CD4-positive, CD25-positive, alpha-beta regulatory T cell (primary cell): ENCODE results near the gene CENATAC. TPM values are rescaled to one million over a fixed set of nuclear protein-coding genes. Genes with fewer than 3 reads are reported as not detected.
"Not testable (repeated sequence)": the region's sequence is repeated elsewhere in the genome, so short reads cannot be mapped to it uniquely, and the experiment has no call there.

Experiments used
- ATAC-seq, 2 donors: fragments of 150-1000 bp; cut with Tn5 transposase; one replicate each; pipeline ENCODE4 v1.10.0; 2021; ENCODE audit warnings: low read depth in 2 of 2, moderate number of reproducible peaks in 2 of 2, moderate library complexity in 1 of 2
- DNase-seq, 3 donors: peaks; one replicate each; pipeline versions ENCODE4 v3.0.0 to v3.0.0-alpha.2; 2012 to 2022; ENCODE audit warnings: mixed read lengths in 1 of 3
- H3K27ac ChIP-seq: one replicate; pipeline ENCODE4 v1.7.0; 2013; ENCODE audit warnings: mild to moderate bottlenecking, low read length; ENCODE audit not compliant: insufficient read depth, poor library complexity, severe bottlenecking
- H3K27me3 ChIP-seq: one replicate; pipeline ENCODE4 v1.7.0; 2013; ENCODE audit warnings: low read length; ENCODE audit not compliant: control insufficient read depth, insufficient read depth
- H3K36me3 ChIP-seq: one replicate; pipeline ENCODE4 v1.7.0; 2013; ENCODE audit warnings: mild to moderate bottlenecking, low read length, moderate library complexity; ENCODE audit not compliant: control insufficient read depth, insufficient read depth
- H3K4me1 ChIP-seq: 2 replicates; pipeline ENCODE4 v1.7.0; 2013; ENCODE audit warnings: mild to moderate bottlenecking, low read length; ENCODE audit not compliant: insufficient read depth, control insufficient read depth, poor library complexity, severe bottlenecking
- H3K4me3 ChIP-seq: one replicate; pipeline ENCODE4 v1.7.0; 2013; ENCODE audit warnings: low read depth, mild to moderate bottlenecking, low read length, moderate library complexity
- H3K9me3 ChIP-seq, 2 experiments: 1 replicate in 1 of 2; 2 replicates in 1 of 2; pipeline ENCODE4 v1.7.0; 2013; ENCODE audit warnings: low read length in 2 of 2, mild to moderate bottlenecking in 1 of 2, moderate library complexity in 1 of 2; ENCODE audit not compliant: control insufficient read depth in 2 of 2
- H3K27ac Mint-ChIP-seq, 3 donors: one replicate each; pipeline ENCODE4 v1.8.0; 2020 to 2022; ENCODE audit warnings: mild to moderate bottlenecking in 3 of 3, mixed read lengths in 3 of 3, moderate library complexity in 2 of 3
- H3K27me3 Mint-ChIP-seq: one replicate; pipeline ENCODE4 v1.8.0; 2022; ENCODE audit warnings: mild to moderate bottlenecking, mixed read lengths
- H3K36me3 Mint-ChIP-seq: one replicate; pipeline ENCODE4 v1.8.0; 2020; ENCODE audit warnings: mixed read lengths
- H3K4me1 Mint-ChIP-seq, 4 donors: one replicate each; pipeline ENCODE4 v1.8.0; 2020 to 2022; ENCODE audit warnings: mixed read lengths in 4 of 4, mild to moderate bottlenecking in 1 of 4
- H3K4me3 Mint-ChIP-seq, 4 donors: one replicate each; pipeline ENCODE4 v1.8.0; 2020 to 2022; ENCODE audit warnings: mild to moderate bottlenecking in 4 of 4, mixed read lengths in 4 of 4, moderate library complexity in 3 of 4
- H3K9me3 Mint-ChIP-seq, 7 donors: one replicate each; pipeline ENCODE4 v1.8.0; 2020 to 2022; ENCODE audit warnings: mixed read lengths in 7 of 7, mild to moderate bottlenecking in 3 of 7, moderate library complexity in 2 of 7
- polyA plus RNA-seq, 4 donors: library from polyadenylated mRNA; unstranded; fragments of 300-500 nt; fragmentation: Illumina TruSeq; gene quantifications; one replicate each; pipeline ENCODE4 v1.2.3, GENCODE V29; 2021
- total RNA-seq: library from RNA; stranded (reverse); gene quantifications from one replicate; pipeline ENCODE4 v1.2.3, GENCODE V29; 2022

The CENATAC gene
- total and polyA plus RNA-seq, 5 donors from 2014 or later = 10.0 to 116 (median 11.9) TPM

DNA sequence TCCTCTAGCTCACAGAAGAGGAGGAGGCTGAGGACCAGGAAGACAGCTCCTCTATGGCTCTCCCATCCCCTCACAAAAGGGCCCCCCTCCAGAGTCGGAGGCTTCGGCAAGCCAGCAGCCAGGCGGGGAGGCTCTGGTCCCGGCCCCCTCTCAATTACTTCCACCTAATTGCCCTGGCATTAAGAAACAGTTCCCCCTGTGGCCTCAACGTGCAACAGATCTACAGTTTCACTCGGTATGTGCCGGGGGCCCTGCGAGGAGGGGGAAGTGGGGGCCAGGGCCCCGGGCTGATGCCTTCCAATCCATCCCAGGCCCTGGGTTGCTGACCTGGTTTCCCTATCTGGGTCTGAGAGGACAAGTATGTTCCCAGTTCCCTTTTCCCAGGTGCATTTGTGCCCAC lies 18.5 kb upstream of the CENATAC start:
- Histone ChIP-seq H3K27ac (no peak overlapping the region), H3K4me1 (no peaks in the 10 kb centered on the region), H3K27me3 (peaks cover 5% of the 10 kb centered on the region), H3K4me3 (no peak overlapping the region), H3K9me3 (no peaks in the 10 kb centered on the region), H3K36me3 (no peaks in the 10 kb centered on the region)
- no peaks in the 10 kb centered on the region for H3K36me3 Mint-ChIP-seq
- H3K27me3 Mint-ChIP-seq = peaks cover 10% of the 10 kb centered on the region
- no peak for DNase-seq
- H3K9me3 Mint-ChIP-seq = no peaks in the 10 kb centered on the region
- H3K27ac Mint-ChIP-seq = no peak overlapping the region
- no peak overlapping the region for H3K4me3 Mint-ChIP-seq
- ATAC-seq = no peak
- H3K4me1 Mint-ChIP-seq = peaks cover 0 to 2% (median 0%) of the 10 kb centered on the region in 4 donors

DNA sequence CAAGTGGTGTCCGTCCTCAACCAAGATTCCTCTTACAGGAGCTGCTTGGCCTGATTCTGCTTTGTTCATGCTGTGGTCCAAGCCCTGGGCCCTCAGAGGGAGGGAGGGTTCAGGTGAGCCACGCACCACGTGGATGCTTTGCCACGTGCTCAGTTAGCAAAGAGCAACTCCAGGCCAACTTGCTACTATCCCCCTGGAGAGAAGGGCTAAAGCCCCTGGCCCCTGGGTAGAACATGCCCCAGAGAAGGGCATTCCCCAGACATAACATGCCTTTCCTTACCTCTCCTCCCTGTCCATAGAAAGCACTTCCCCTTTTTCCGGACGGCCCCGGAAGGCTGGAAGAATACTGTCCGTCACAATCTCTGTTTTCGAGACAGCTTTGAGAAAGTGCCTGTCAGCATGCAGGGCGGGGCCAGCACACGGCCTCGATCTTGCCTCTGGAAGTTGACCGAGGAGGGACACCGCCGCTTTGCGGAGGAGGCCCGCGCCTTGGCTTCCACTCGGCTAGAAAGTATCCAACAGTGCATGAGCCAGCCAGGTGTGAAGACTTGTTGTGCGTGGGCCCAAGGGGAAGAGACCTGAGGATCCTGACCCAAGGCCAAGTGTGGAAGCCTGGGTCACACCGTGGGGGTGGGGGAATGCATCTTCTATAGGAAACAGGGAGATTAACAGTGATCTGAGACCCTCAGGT lies 17.6 kb upstream of the CENATAC start:
- DNase-seq (no peak), ATAC-seq (no peak)
- Histone ChIP-seq H3K4me3 (no peak overlapping the region), H3K27ac (no peak overlapping the region), H3K27me3 (peaks cover 2% of the 10 kb centered on the region), H3K4me1 (no peaks in the 10 kb centered on the region), H3K9me3 (no peaks in the 10 kb centered on the region), H3K36me3 (no peaks in the 10 kb centered on the region)
- no peaks in the 10 kb centered on the region for H3K36me3 Mint-ChIP-seq
- no peak overlapping the region for H3K4me3 Mint-ChIP-seq
- no peaks in the 10 kb centered on the region for H3K9me3 Mint-ChIP-seq
- H3K27me3 Mint-ChIP-seq = peaks cover 10% of the 10 kb centered on the region
- peaks cover 0 to 2% (median 0%) of the 10 kb centered on the region in 4 donors for H3K4me1 Mint-ChIP-seq
- H3K27ac Mint-ChIP-seq = no peak overlapping the region

DNA sequence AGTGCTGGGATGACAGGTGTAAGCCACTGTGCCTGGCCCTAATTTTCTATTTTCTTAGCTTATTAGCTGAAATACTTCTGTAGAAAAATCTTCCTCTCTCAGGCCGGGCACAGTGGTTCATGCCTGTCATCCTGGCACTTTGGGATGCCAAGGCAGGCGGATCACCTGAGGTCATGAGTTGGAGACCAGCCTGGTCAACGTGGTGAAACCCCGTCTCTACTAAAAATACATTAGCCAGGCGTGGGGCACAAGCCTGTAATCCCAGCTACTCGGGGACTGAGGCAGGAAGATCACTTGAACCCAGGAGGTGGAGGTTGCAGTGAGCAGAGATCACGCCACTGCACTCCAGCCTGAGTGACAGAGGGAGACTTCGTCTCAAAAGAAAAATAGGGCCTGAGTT lies 13.6 kb upstream of the CENATAC start:
- H3K4me3 Mint-ChIP-seq, H3K4me3 ChIP-seq, ATAC-seq, H3K27ac Mint-ChIP-seq, H3K27ac ChIP-seq, H3K27me3 Mint-ChIP-seq, H3K4me1 Mint-ChIP-seq, H3K9me3 ChIP-seq, H3K27me3 ChIP-seq, H3K9me3 Mint-ChIP-seq, H3K4me1 ChIP-seq, DNase-seq, H3K36me3 ChIP-seq, H3K36me3 Mint-ChIP-seq: not testable (repeated sequence)

DNA sequence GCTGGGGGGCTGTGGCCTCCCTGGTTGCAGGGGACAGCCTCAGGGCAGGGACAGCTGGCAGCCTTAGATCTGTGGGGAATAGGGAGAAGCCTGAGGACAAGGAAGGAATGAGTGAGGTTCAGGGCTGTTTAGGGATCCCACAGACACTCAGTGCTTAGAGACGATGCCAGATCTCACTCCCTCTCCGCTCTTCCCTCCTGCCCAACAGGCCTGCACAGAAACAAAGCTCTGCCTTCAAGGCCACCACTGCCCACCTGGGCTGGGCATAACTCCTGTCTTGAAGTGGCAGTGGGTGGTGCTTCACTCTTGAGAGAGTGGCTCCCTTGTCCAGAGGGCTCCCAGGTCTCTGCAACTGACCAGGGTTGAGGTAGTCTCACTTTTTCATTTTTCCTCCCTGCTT lies 13.1 kb upstream of the CENATAC start:
- H3K4me3 ChIP-seq = no peak overlapping the region
- DNase-seq (no peak), ATAC-seq (no peak)
- no peaks in the 10 kb centered on the region for H3K27me3 Mint-ChIP-seq
- H3K9me3 Mint-ChIP-seq = peaks cover 0 to 3% (median 0%) of the 10 kb centered on the region in 7 donors
- no peaks in the 10 kb centered on the region for H3K36me3 ChIP-seq
- H3K27ac Mint-ChIP-seq = no peak overlapping the region
- H3K27ac ChIP-seq = no peak overlapping the region
- no peaks in the 10 kb centered on the region for H3K36me3 Mint-ChIP-seq
- H3K4me1 ChIP-seq = no peaks in the 10 kb centered on the region
- no peak overlapping the region for H3K4me3 Mint-ChIP-seq
- no peaks in the 10 kb centered on the region for H3K9me3 ChIP-seq
- H3K4me1 Mint-ChIP-seq = peaks cover 0 to 3% (median 0%) of the 10 kb centered on the region in 4 donors
- no peaks in the 10 kb centered on the region for H3K27me3 ChIP-seq

DNA sequence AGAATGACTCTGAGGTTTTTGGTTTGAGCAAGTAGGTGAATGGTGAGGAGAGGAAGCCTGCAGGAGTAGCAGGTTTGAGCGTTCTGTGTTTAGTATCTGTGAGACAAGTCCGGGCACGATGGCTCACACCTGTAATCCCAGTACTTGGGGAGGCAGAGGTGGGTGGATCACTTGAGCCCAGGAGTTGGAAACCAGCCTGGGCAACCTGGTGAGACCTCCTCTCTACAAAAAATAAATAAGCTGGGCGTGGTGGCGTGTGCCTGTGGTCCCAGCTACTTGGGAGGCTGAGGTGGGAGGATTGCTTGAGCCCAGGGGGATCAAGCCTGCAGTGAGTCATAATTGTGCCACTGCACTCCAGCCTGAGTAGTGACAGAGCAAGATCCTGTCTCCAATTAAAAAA lies 9.7 kb upstream of the CENATAC start:
- Histone ChIP-seq H3K27ac (no peak overlapping the region), H3K27me3 (no peaks in the 10 kb centered on the region), H3K4me1 (no peaks in the 10 kb centered on the region), H3K4me3 (no peak overlapping the region), H3K9me3 (no peaks in the 10 kb centered on the region), H3K36me3 (no peaks in the 10 kb centered on the region)
- Mint-ChIP-seq H3K4me3 (no peak overlapping the region), H3K4me1 (peaks cover 0 to 3% (median 1%) of the 10 kb centered on the region in 4 donors), H3K36me3 (no peaks in the 10 kb centered on the region), H3K27ac (peak overlapping the region in 1 of 3 donors; percentile 31), H3K9me3 (peaks cover 0 to 3% (median 0%) of the 10 kb centered on the region in 7 donors), H3K27me3 (no peaks in the 10 kb centered on the region)
- DNase-seq = no peak
- ATAC-seq = no peak

DNA sequence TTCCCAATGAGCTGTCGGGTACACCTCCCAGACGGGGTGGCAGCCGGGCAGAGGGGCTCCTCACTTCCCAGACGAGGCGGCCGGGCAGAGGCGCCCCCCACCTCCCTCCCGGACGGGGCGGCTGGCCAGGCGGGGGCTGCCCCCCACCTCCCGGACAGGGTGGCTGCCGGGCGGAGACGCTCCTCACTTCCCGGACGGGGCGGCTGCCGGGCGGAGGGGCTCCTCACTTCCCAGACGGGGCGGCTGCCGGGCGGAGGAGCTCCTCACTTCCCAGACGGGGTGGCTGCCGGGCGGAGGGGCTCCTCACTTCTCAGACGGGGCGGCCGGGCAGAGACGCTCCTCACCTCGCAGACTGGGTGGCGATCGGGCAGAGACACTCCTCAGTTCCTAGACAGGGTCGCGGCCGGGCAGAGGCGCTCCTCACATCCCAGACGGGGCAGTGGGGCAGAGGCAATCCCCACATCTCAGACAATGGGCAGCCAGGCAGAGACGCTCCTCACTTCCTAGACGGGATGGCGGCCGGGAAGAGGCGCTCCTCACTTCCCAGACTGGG lies 6.4 kb upstream of the CENATAC start:
- H3K4me1 ChIP-seq, H3K27ac ChIP-seq, H3K36me3 Mint-ChIP-seq, ATAC-seq, H3K4me1 Mint-ChIP-seq, H3K4me3 Mint-ChIP-seq, H3K9me3 Mint-ChIP-seq, H3K4me3 ChIP-seq, H3K36me3 ChIP-seq, H3K27ac Mint-ChIP-seq, H3K9me3 ChIP-seq, H3K27me3 ChIP-seq, DNase-seq, H3K27me3 Mint-ChIP-seq: not testable (repeated sequence)

DNA sequence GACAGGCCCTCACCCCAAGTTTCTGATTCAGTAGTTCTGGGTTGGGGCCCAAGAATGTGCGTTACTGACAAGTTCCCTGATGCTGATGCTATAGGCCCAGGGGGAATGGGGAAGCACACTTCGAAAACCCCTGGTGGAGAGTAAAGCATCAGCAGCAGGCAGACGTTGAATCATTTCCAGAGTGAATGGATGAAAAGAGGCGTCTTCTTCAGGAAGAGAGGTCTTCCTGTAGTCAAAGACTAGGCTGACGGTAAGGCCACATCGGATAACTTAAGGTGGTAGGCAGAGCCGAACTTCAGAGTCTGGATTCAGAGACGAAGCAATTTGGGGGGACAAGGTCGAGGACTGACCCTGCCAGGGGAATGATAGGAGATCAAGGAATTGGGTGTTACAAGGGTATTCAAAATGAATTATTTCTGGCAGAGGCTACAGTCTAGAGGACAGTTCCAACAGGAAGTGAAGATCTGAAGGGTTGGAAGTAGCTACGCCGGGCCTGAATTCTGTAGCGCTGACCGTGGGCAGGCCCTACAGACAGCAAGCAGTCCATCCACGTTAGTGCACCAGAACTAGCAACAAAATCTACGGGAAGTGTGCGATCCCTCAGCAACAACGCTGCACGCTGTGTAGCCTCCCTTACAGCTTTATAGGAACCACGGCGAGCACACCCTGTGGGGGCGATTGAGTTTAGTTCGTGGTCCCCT lies 862 bp upstream of the CENATAC start:
- H3K36me3 ChIP-seq = peaks cover 22% of the 10 kb centered on the region
- Mint-ChIP-seq H3K27me3 (peaks cover 5% of the 10 kb centered on the region), H3K9me3 (no peaks in the 10 kb centered on the region), H3K4me3 (peak overlapping the region; percentile 91 to 100 (median 97)), H3K36me3 (peaks cover 11% of the 10 kb centered on the region), H3K4me1 (peaks cover 17 to 44% (median 25%) of the 10 kb centered on the region in 4 donors), H3K27ac (peak overlapping the region; percentile 96 to 99 (median 96))
- DNase-seq = peak in 2 of 3 donors; percentile 31 to 61
- peak overlapping the region; percentile 86 for H3K27ac ChIP-seq
- H3K4me3 ChIP-seq = peak overlapping the region; percentile 94
- ATAC-seq = peak; percentile 11 to 12
- H3K4me1 ChIP-seq = peaks cover 27% of the 10 kb centered on the region
- H3K9me3 ChIP-seq = no peaks in the 10 kb centered on the region
- no peaks in the 10 kb centered on the region for H3K27me3 ChIP-seq
